HG03378 (cell line): ENCODE results near the gene HPS4.
"Not testable (repeated sequence)": the region's sequence is repeated elsewhere in the genome, so short reads cannot be mapped to it uniquely, and the experiment has no call there.

Experiments used
- ATAC-seq: cut with Tn5 transposase; IDR thresholded peaks from one replicate; pipeline ENCODE4 v1.9.1; 2021; ENCODE audit warnings: mild to moderate bottlenecking, moderate library complexity; ENCODE audit not compliant: unreplicated experiment

HPS4 gene

GRCh38 chr22:26416670-26417276, 66.8 kb downstream of the HPS4 start:
- ATAC-seq, result no peak

DNA sequence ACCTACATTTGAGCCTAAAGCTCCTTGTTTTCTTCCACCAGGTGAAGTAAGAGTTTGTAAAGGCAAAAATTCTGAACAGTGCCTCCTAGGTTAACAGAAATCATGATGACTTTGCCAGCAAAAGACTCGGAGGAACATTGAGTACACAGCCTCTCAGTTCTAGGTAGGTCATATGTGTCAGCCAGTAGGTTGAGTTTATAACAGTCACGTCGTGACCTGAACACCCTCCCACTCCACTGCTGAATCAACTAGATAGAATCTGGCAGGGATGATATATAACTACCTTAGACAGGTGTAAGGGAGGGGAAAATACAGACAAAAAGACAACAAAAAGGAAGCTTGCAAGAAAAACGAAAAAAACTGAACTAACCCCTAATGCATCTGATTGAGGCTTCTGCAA, 67.3 kb downstream of the HPS4 start:
- ATAC-seq, result no peak

- no peak for ATAC-seq
Observed at GRCh38 chr22:26414347-26414746, 69.2 kb downstream of the HPS4 start.

- ATAC-seq, result no peak
Observed at GRCh38 chr22:26410386-26410785, 73.2 kb downstream of the HPS4 start.

DNA sequence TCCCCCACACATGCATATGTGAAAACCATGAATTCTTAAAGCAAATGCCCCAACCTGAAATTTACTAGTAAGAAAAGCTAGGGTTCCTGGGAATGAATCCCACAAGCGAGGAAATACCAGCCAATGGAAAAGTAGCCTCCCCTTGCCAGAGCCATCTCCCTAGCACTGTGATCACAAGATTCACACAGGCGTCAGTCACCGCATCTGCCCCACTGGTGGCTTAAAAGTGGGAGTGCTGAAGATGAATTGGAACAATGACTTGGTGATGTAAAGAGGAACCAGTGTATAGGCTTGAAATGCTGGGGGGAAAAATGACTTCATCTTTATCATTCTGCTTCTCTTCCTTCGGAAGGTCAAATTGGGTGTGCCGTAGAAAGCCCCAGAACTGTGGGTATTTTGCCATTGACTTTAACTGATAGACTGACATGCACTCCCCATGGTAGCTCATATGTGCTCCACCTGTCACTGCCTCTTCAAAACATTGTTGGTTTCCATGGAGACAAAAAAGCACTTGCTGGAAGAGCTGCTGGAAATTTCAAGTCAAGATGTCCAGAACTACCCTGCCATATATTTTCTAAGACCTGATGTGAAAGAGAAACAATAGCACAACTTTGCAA, 73.8 kb downstream of the HPS4 start:
- ATAC-seq, result no peak

DNA sequence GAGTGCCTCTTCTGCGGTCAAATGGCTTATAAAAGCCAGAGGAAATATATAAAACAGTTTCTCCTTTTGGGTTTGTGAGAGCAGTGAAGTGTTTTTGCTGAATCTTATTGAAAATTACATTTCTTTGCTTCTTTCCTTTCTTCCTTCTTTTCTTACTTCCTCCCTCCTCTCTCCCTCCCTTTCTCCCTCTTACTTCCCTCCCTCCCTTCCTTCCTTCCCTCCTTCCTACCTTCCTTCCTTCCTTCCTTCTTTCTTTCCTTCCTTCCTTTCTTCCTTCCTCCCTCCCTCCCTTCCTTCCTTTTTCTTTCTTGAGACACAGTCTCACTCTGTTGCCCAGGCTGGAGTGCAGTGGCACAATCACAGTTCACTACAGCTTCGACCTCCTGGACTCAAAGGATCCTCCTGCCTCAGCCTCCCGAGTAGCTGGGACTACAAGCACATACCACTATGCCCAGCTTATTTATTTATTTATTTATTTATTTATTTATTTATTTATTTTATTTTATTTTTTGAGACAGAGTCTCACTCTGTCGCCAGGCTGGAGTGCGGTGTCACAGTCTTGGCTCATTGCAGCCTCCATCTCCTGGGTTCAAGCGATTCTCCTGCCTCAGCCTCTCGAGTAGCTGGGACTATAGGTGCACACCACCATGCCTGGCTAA, 74.9 kb downstream of the HPS4 start:
- ATAC-seq, result not testable (repeated sequence)

DNA sequence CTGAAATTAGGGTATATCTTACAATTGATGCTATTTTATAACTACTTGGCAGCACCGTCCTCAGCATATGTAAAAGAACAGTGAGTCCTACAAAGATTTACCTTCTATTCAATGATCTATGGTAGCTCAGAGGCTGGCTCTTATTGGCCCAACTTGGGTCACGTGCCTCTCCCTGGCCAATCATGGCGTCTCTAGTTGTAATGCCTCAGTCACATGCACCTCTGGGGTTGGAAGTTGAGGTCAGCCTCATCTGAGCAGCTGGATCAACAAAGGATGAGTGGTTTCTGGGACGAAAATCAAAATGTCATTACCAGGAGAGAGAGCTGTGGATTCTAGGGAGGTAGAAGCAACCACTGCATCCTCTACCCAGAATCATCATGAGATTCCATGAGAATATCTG, 77.5 kb downstream of the HPS4 start:
- ATAC-seq, result no peak

GRCh38 chr22:26404851-26405421, 78.6 kb downstream of the HPS4 start:
- ATAC-seq, result no peak

- no peak for ATAC-seq
Observed at GRCh38 chr22:26401726-26402125, 81.9 kb downstream of the HPS4 start.
